GM11168 (cell line): ENCODE results near the gene IGF1R.

ENCODE experiments used
- in situ Hi-C: fragments of 300-500 bp; cut with MboI; formaldehyde crosslinking; loops from one replicate; pipeline ENCODE4 v1.12.0; 2022; ENCODE audit warnings: low sequenced_read_pairs; ENCODE audit not compliant: unreplicated experiment

The IGF1R gene

DNA sequence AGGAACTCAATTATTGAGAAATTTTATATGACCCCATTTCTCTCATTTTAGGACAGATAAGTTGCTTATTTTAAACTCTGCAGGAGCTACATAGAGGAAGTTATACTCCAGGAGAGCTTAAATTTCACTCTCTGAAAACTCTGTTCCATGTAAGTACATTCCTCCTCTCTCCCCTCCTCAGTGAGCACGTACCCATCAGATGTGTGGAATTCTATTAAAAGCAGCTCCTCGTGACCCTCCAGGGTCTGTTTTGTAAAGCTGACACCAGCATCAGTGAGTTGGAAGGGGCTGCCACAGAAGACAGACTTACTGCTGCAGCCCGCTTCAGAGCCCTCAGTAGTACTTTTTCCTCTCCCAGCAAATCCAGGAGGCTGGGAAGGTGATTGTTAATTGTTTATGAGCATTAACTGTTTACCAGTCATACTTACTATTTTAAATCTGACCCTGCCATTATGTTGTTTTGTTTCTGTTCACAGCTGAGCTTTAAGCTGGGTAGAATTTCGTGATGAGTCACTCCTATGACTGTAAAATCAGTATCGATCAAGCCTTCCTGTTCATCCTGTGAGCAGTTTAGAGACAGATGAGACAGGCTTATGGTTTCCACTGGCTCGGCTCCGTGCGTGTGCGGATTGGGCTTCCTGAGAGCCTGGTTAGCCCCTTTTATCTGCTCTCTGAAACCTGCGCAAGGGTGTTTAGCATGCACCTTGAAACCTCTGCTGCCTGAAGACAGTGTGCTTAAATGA lies 20.4 kb downstream of the IGF1R start:
- in situ Hi-C loops, result no loop called here

- in situ Hi-C loops, result no loop called here
These were observed 21.3 kb downstream of the IGF1R start for GRCh38 chr15:98669638-98670037.

GRCh38 chr15:98671060-98672008 lies 23.0 kb downstream of the IGF1R start:
- in situ Hi-C loops, result no loop called here

DNA sequence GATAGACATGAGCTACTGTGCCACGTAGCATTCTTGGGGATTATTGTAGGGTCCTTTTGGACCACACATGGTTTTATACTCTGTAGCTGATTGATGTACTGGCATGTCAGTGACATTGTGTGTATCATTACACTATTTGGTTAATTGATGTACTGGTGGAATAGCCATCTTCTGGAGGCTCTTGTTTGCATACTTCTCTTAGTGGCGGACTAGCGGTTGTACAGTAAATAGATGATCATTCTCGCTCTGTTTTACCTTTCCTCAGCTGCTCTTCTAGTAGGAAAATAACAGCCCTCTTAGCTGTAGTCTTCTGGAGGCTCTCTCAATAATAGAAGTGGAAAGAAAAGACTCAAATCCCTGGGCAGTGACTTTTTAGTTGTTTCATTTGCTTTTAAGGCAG lies 24.8 kb downstream of the IGF1R start:
- in situ Hi-C loops, result no loop called here

GRCh38 chr15:98674336-98674735 lies 26.0 kb downstream of the IGF1R start:
- in situ Hi-C loops, result no loop called here

- in situ Hi-C loops, result no loop called here
These were observed 28.4 kb downstream of the IGF1R start for GRCh38 chr15:98676586-98677270.

GRCh38 chr15:98677345-98678059 lies 29.2 kb downstream of the IGF1R start:
- in situ Hi-C loops, result no loop called here

- in situ Hi-C loops, result no loop called here
These were observed 30.1 kb downstream of the IGF1R start for GRCh38 chr15:98678484-98678883.

DNA sequence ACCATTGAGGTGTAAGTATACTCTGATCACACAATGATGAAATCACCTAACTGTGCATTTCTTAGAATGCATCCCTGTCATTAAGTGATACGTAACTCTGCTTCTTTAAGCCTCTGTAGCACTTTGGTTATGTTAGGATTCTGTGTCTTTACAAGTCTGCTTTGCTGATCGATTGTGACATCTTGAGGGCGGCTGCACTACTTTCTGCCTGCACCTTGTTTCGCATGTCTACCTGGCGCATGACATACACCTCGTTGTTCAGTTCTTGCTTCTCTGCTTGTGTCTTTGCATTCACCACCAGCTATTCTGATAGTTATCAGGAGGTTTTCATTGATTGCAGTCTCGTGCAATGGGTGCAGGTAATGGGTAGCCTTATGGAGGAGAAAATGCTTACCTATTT lies 32.7 kb downstream of the IGF1R start:
- in situ Hi-C loops, result no loop called here

DNA sequence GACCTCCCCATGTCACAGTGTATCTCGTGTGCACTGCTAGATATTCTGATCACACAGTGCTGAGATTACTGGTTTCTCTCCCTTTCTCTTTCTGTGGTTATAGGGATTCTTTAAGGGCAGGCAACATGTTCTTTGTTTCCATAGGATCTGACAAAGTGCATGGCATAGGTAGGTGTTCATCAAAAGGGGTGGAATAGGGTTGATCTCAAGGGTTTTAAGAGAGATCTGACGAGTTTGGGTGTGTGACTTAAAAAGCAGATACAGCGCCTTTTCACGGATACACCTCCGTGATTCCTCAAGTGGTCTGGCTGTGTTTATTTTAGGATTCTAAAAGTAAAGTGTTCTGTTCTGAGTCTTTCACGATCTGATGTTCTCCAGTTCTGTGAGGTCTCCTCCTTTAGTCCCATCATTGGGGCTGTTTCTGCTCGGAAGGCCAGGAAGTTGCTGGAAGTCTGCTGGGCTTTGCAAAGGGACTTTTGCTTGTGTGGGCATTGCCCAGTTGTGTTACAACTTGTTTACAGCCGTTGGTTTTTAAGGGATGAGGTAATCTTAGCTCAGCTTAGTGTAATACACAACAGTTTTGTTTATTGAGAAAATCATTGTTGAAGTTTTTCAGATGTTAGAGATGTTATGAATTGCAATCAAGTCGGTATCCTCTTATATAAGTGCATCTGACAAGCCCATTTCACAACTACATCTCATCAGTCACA lies 34.8 kb downstream of the IGF1R start:
- in situ Hi-C loops, result no loop called here

DNA sequence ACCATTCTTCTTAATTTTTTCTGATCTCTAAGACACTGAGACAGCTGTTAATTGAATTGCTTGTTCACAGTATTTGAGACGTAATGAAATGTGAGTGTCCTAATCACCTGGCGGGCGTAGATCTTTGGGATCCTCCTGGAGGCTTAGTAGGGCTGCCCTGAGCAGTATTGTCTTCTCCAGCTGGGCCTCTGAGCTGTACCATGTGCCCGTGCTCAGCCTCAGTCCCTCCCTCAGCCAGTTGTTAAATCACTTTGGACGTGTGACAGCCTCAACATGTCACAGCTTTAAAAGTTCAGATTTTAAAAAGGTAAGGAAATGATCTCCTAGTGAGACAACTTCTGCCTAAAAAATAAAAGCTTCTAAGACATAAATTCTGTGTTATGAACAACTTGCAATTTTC lies 35.5 kb downstream of the IGF1R start:
- in situ Hi-C loops, result no loop called here

- in situ Hi-C loops, result no loop called here
These were observed 36.1 kb downstream of the IGF1R start for GRCh38 chr15:98684436-98684835.

GRCh38 chr15:98684995-98685525 lies 36.7 kb downstream of the IGF1R start:
- in situ Hi-C loops, result no loop called here

GRCh38 chr15:98686983-98687382 lies 38.6 kb downstream of the IGF1R start:
- in situ Hi-C loops, result no loop called here

- in situ Hi-C loops, result no loop called here
These were observed 41.1 kb downstream of the IGF1R start for GRCh38 chr15:98689431-98689861.

- in situ Hi-C loops, result no loop called here
These were observed 42.1 kb downstream of the IGF1R start for GRCh38 chr15:98690272-98690950.

- in situ Hi-C loops, result no loop called here
These were observed 43.9 kb downstream of the IGF1R start for GRCh38 chr15:98692213-98692612.

- in situ Hi-C loops, result no loop called here
These were observed 45.8 kb downstream of the IGF1R start for GRCh38 chr15:98694161-98694560.

GRCh38 chr15:98698792-98699191 lies 50.5 kb downstream of the IGF1R start:
- in situ Hi-C loops, result no loop called here
